Stimulated activated CD4-positive, alpha-beta T cell treated with anti-CD3 and anti-CD28 coated beads, Interleukin-1b, Interleukin-23, amount 100 ng/mL, for 48 hours (primary cell): ENCODE data around the gene MED12L.

Experiments
- DNase-seq: peaks from one replicate; pipeline ENCODE4 v3.0.0-alpha.2; 2020

MED12L gene

GRCh38 chr3:151267066-151267465, 181.6 kb downstream of the MED12L start:
- no peak for DNase-seq

GRCh38 chr3:151268267-151269235, 183.1 kb downstream of the MED12L start:
- peak; percentile 22 for DNase-seq

GRCh38 chr3:151269631-151270030, 184.2 kb downstream of the MED12L start:
- no peak for DNase-seq

GRCh38 chr3:151275091-151275490, 189.6 kb downstream of the MED12L start:
- no peak for DNase-seq

- no peak for DNase-seq
These were observed 190.7 kb downstream of the MED12L start for GRCh38 chr3:151276038-151276686.

GRCh38 chr3:151276687-151277042, 191.2 kb downstream of the MED12L start:
- no peak for DNase-seq

- no peak for DNase-seq
These were observed 192.8 kb downstream of the MED12L start, which contains the start of gene P2RY14 for GRCh38 chr3:151278230-151278629. TSS of gene P2RY14 (minus strand) at chr3:151278542. CDS start at chr3:151214316, 64,226 bp downstream.

- DNase-seq = no peak
These were observed 196.3 kb downstream of the MED12L start for GRCh38 chr3:151281671-151282324.

- DNase-seq = no peak
These were observed 197.5 kb downstream of the MED12L start for GRCh38 chr3:151282921-151283320.

GRCh38 chr3:151283387-151283786, 197.9 kb downstream of the MED12L start:
- no peak for DNase-seq

GRCh38 chr3:151283907-151284461, 198.5 kb downstream of the MED12L start:
- no peak for DNase-seq

- no peak for DNase-seq
These were observed 200.5 kb downstream of the MED12L start for GRCh38 chr3:151285940-151286339.

GRCh38 chr3:151289445-151289844, 204.0 kb downstream of the MED12L start:
- DNase-seq = no peak

GRCh38 chr3:151290673-151291072, 205.2 kb downstream of the MED12L start:
- DNase-seq = no peak

- DNase-seq = no peak
These were observed 207.7 kb downstream of the MED12L start for GRCh38 chr3:151293127-151293526.

GRCh38 chr3:151296226-151296625, 210.8 kb downstream of the MED12L start:
- DNase-seq = no peak

GRCh38 chr3:151297429-151297828, 212.0 kb downstream of the MED12L start:
- DNase-seq = no peak

- DNase-seq = no peak
These were observed 213.5 kb downstream of the MED12L start for GRCh38 chr3:151299006-151299405.

GRCh38 chr3:151300539-151300938, 215.1 kb downstream of the MED12L start:
- no peak for DNase-seq

GRCh38 chr3:151301787-151302186, 216.3 kb downstream of the MED12L start:
- DNase-seq = no peak

GRCh38 chr3:151303751-151304150, 218.3 kb downstream of the MED12L start:
- no peak for DNase-seq

- DNase-seq = peak; percentile 31
These were observed 219.8 kb downstream of the MED12L start for GRCh38 chr3:151305060-151305774.

- DNase-seq = no peak
These were observed 220.3 kb downstream of the MED12L start for GRCh38 chr3:151305775-151306151.
